Glutamatergic neuron (in vitro differentiated cells): ENCODE data around the gene MGRN1. TPM values are rescaled to one million over a fixed set of nuclear protein-coding genes. Genes with fewer than 3 reads are reported as not detected.
A peak's percentile ranks its signal among the peaks of the same experiment; 100 is the strongest.

Experiments
- DNase-seq: peaks from one replicate; pipeline ENCODE4 v3.0.0; 2022
- H3K27ac Mint-ChIP-seq: one replicate; pipeline ENCODE4 v1.8.0; 2020; ENCODE audit warnings: mild to moderate bottlenecking, mixed read lengths, inconsistent platforms; ENCODE audit not compliant: unreplicated experiment
- H3K27me3 Mint-ChIP-seq: one replicate; pipeline ENCODE4 v1.8.0; 2020; ENCODE audit warnings: mild to moderate bottlenecking, moderate library complexity, mixed read lengths, inconsistent platforms; ENCODE audit not compliant: unreplicated experiment
- H3K36me3 Mint-ChIP-seq: one replicate; pipeline ENCODE4 v1.8.0; 2020; ENCODE audit warnings: mild to moderate bottlenecking, mixed read lengths, inconsistent platforms; ENCODE audit not compliant: unreplicated experiment
- H3K4me1 Mint-ChIP-seq: one replicate; pipeline ENCODE4 v1.8.0; 2020; ENCODE audit warnings: mild to moderate bottlenecking, low read depth, mixed read lengths, inconsistent platforms; ENCODE audit not compliant: unreplicated experiment
- H3K4me3 Mint-ChIP-seq: one replicate; pipeline ENCODE4 v1.8.0; 2020; ENCODE audit warnings: mild to moderate bottlenecking, mixed read lengths, inconsistent platforms; ENCODE audit not compliant: unreplicated experiment
- H3K9me3 Mint-ChIP-seq: one replicate; pipeline ENCODE4 v1.8.0; 2020; ENCODE audit warnings: mild to moderate bottlenecking, moderate library complexity, mixed read lengths, inconsistent platforms; ENCODE audit not compliant: unreplicated experiment
- total RNA-seq: library from RNA; stranded (reverse); fragmentation: NEBNext Ultra II Directional; extraction: Animal tissue kit (Norgen Biotek cat#: 25700); gene quantifications from one replicate; pipeline ENCODE4 v1.2.1, GENCODE V29; 2021; ENCODE audit not compliant: unreplicated experiment
- TF ChIP-seq, protein P1 (sequence below): fragments of 200-600 bp; sonication (generic); IDR thresholded peaks from one replicate; pipeline ENCODE4 v1.5.0; 2021; ENCODE audit not compliant: partially characterized antibody, unreplicated experiment

MGRN1 gene
- total RNA-seq, 1 donor from 2014 or later, result 150 TPM

DNA sequence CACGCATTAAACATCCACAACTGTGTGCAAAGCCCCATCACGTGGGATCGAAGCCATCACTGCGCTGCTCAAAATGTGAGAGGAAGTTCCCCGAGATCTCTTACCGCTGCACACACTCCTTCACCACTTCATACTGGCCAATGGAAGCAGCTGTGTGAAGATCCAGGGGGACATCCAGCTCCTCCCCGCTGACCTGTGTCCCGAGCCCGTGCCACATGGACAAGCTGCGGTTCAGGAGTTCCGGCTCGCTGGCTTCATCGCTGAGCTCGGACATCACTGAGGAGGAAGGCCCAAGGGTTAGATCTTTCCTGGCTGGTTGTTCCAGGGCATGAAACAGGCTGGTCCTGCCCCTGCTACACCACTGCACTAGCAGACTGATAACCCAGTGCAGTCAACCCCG is 105.2 kb downstream of the MGRN1 start:
- no peak overlapping the region for H3K27ac Mint-ChIP-seq
- H3K9me3 Mint-ChIP-seq, result peaks cover 3% of the 10 kb centered on the region
- peaks cover under 1% of the 10 kb centered on the region for H3K27me3 Mint-ChIP-seq
- H3K4me1 Mint-ChIP-seq, result peaks cover 12% of the 10 kb centered on the region
- DNase-seq, result no peak
- TF ChIP-seq, protein P1, sequence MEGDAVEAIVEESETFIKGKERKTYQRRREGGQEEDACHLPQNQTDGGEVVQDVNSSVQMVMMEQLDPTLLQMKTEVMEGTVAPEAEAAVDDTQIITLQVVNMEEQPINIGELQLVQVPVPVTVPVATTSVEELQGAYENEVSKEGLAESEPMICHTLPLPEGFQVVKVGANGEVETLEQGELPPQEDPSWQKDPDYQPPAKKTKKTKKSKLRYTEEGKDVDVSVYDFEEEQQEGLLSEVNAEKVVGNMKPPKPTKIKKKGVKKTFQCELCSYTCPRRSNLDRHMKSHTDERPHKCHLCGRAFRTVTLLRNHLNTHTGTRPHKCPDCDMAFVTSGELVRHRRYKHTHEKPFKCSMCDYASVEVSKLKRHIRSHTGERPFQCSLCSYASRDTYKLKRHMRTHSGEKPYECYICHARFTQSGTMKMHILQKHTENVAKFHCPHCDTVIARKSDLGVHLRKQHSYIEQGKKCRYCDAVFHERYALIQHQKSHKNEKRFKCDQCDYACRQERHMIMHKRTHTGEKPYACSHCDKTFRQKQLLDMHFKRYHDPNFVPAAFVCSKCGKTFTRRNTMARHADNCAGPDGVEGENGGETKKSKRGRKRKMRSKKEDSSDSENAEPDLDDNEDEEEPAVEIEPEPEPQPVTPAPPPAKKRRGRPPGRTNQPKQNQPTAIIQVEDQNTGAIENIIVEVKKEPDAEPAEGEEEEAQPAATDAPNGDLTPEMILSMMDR, result no peak
- no peak overlapping the region for H3K4me3 Mint-ChIP-seq
- no peaks in the 10 kb centered on the region for H3K36me3 Mint-ChIP-seq

DNA sequence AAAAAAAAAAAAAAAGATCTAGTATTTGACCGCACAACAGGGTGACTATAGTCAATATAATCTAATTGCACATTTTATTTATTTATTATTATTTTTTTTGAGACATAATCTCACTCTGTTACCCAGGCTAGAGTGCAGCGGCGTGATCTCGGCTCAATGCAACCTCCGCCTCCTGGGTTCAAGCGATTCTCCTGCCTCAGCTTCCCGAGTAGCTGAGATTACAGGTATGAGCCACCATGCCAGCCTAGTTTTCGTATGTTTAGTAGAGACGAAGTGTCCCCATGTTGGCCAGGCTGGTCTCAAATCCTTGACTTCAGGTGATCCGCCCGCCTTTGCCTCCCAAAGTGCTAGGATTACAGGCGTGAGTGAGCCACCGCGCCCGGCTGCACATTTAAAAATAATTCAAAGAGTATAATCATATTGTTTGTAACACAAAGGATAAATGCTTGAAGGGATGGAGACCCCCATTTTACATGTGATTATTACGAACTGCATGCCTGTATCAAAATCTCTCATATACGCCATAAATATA is 108.7 kb downstream of the MGRN1 start:
- peak overlapping the region; percentile 38 for H3K27ac Mint-ChIP-seq

DNA sequence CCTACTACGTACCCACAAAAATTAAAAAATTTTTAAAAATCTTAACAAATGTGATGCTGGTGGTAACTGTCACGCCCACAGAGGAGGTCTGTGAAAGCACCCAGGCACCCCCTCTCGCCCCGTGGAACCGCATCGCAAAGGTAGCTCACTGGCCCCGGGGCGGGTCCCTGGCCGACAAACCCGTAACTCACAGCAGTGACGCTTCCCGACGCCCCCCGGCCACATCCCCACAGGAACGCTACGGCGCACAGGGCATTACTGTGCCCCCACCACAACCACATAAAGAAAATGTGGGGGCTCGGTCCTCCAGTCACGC is 109.1 kb downstream of the MGRN1 start:
- H3K4me3 Mint-ChIP-seq, result peak overlapping the region; percentile 93
- peaks cover 10% of the 10 kb centered on the region for H3K4me1 Mint-ChIP-seq
- TF ChIP-seq, protein P1, result no peak
- H3K27me3 Mint-ChIP-seq, result peaks cover 3% of the 10 kb centered on the region
- H3K27ac Mint-ChIP-seq, result peak overlapping the region; percentile 38
- no peaks in the 10 kb centered on the region for H3K36me3 Mint-ChIP-seq
- DNase-seq, result peak; percentile 53
- H3K9me3 Mint-ChIP-seq, result peaks cover 6% of the 10 kb centered on the region

More for the DNA sequence above, 108.7 kb downstream of the MGRN1 start:
- Mint-ChIP-seq H3K36me3 (no peaks in the 10 kb centered on the region), H3K4me3 (peak overlapping the region; percentile 93), H3K27me3 (peaks cover 3% of the 10 kb centered on the region), H3K9me3 (peaks cover 6% of the 10 kb centered on the region), H3K4me1 (peaks cover 12% of the 10 kb centered on the region)
- no peak for DNase-seq
- TF ChIP-seq, protein P1, result no peak

DNA sequence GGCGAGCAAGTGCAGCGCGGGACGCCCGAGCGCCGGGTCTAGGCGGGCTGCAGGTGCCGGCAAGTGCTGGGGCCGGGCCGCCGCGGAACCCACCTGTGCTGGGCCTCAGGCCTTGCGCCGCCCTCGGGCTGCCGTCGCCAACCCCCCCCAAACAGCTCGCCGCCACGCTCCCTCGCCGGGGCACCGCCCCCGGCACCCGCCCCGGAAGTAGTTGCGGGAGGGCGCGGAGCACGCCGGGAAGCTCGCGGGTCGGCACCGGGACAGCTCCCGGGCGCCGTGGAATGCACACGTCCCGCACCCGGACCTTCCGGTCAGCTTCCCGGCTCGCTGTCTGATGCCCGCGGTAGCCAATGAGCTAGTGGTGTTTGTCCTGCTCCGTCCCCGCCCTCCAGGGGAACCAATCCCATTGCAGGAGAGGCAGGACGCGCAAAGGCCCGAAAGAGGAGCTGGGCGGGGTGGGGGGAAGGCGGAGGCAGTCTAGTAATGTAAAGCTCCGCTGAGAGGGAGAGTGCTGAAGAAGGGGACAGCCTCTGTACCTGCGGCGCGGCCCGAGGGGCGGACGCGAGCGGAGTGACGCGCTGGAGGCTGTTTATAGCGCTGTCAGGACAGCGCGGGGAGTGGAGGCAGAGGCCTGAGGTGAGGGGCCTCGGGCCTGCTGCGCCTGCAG is 109.6 kb downstream of the MGRN1 start, which contains the start of the genes ANKS3 and DNAAF8:
Gene ANKS3 (minus strand): TSS at position 209 of the 667 bp plus-strand sequence. CDS start 4,122 bp downstream, outside the sequence.
Gene DNAAF8 (plus strand): TSS at position 475 of the 667 bp plus-strand sequence. CDS start 1,978 bp downstream, outside the sequence.
- TF ChIP-seq, protein P1, result peak; percentile 9
- H3K36me3 Mint-ChIP-seq, result no peaks in the 10 kb centered on the region
- DNase-seq, result peak; percentile 88
- H3K27ac Mint-ChIP-seq, result peak within 1 kb of the TSS; percentile 98
- H3K4me1 Mint-ChIP-seq, result peaks cover 6% of the 10 kb centered on the region
- peak within 1 kb of the TSS; percentile 98 for H3K4me3 Mint-ChIP-seq
- H3K27me3 Mint-ChIP-seq, result peaks cover 3% of the 10 kb centered on the region
- peaks cover 6% of the 10 kb centered on the region for H3K9me3 Mint-ChIP-seq
